ENCODE results near the gene PCNX1. TPM values are rescaled to one million over a fixed set of nuclear protein-coding genes. Genes with fewer than 3 reads are reported as not detected.
A peak's percentile ranks its signal among the peaks of the same experiment; 100 is the strongest.

PCNX1 gene
- total RNA-seq, 1 donor from 2014 or later: 79.3 TPM

DNA sequence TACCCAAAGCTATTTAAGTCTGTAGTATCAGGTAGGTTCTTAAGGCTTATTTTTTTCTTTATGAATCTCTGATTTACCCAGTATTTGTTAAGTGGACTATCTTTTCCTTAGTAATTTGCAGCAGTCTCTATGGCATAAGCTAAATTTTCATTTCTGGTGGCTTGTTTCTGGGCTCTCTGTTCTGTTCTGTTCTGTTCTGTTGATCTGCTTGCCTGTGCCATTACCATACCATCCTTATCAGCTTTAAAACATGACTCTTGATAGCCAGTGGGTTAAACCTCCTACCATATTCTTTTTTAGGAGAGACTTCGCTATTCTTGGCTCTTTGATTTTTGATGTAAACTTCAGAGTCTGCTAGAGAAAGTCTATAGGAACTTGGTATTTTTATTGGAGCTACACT is 46.8 kb downstream of the PCNX1 start:
- Histone ChIP-seq H3K4me1 (ENCODE audit: control insufficient read depth in 3 of 3, insufficient read depth in 3 of 3, low read length in 3 of 3) (peaks cover 0 to 5% (median 2%) of the 10 kb centered on the region in 3 donors), H3K27ac (ENCODE audit: low read depth, low read length) (no peak overlapping the region)

GRCh38 chr14:70955543-70956480 is 48.6 kb downstream of the PCNX1 start:
- H3K4me3 ChIP-seq (ENCODE audit: low read length in 3 of 3): no peak overlapping the region
- H3K27me3 ChIP-seq (ENCODE audit: control insufficient read depth in 3 of 3, insufficient read depth in 3 of 3, low read length in 3 of 3): no peaks in the 10 kb centered on the region
- no peak overlapping the region for H3K9ac ChIP-seq (ENCODE audit: low read depth in 1 of 3, low read length in 3 of 3)
- H3K27ac ChIP-seq (ENCODE audit: low read depth, low read length): no peak overlapping the region
- no peaks in the 10 kb centered on the region for H3K36me3 ChIP-seq (ENCODE audit: control insufficient read depth in 3 of 3, insufficient read depth in 3 of 3, low read length in 3 of 3)
- peaks cover 0 to 5% (median 2%) of the 10 kb centered on the region in 3 donors for H3K4me1 ChIP-seq (ENCODE audit: control insufficient read depth in 3 of 3, insufficient read depth in 3 of 3, low read length in 3 of 3)
- H3K9me3 ChIP-seq (ENCODE audit: control insufficient read depth in 3 of 3, low read length in 3 of 3): no peaks in the 10 kb centered on the region

More for the DNA sequence above, 46.8 kb downstream of the PCNX1 start:
- H3K9ac ChIP-seq (ENCODE audit: low read depth in 1 of 3, low read length in 3 of 3): peak overlapping the region in 1 of 3 donors; percentile 9
- no peaks in the 10 kb centered on the region for H3K27me3 ChIP-seq (ENCODE audit: control insufficient read depth in 3 of 3, insufficient read depth in 3 of 3, low read length in 3 of 3)
- H3K4me3 ChIP-seq (ENCODE audit: low read length in 3 of 3): no peak overlapping the region
- H3K9me3 ChIP-seq (ENCODE audit: control insufficient read depth in 3 of 3, low read length in 3 of 3): no peaks in the 10 kb centered on the region
- peaks cover 0 to 5% (median 0%) of the 10 kb centered on the region in 3 donors for H3K36me3 ChIP-seq (ENCODE audit: control insufficient read depth in 3 of 3, insufficient read depth in 3 of 3, low read length in 3 of 3)

DNA sequence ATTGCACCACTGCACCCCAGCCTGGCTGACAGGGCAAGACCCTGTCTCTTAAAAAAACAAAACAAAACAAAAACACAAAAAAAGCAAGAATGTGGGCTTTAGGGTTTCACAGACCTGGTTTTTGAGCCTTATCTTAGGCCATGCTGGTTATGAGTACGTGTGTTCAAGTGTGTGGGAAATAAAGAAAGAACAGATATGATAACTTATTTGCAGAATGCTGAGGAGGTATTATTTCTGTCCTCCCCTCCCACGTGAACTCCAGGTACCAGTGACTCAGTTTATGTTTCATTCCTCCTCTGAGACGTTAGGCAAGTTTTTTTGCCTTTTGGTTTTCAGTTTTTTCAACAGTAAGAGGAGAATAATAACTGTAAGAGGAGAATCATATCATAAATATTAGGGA is 49.3 kb downstream of the PCNX1 start:
- H3K9ac ChIP-seq (ENCODE audit: low read depth in 1 of 3, low read length in 3 of 3): no peak overlapping the region
- no peak overlapping the region for H3K27ac ChIP-seq (ENCODE audit: low read depth, low read length)
- H3K4me1 ChIP-seq (ENCODE audit: control insufficient read depth in 3 of 3, insufficient read depth in 3 of 3, low read length in 3 of 3): peaks cover 0 to 5% (median 2%) of the 10 kb centered on the region in 3 donors
- no peaks in the 10 kb centered on the region for H3K36me3 ChIP-seq (ENCODE audit: control insufficient read depth in 3 of 3, insufficient read depth in 3 of 3, low read length in 3 of 3)
- H3K27me3 ChIP-seq (ENCODE audit: control insufficient read depth in 3 of 3, insufficient read depth in 3 of 3, low read length in 3 of 3): no peaks in the 10 kb centered on the region
- H3K4me3 ChIP-seq (ENCODE audit: low read length in 3 of 3): no peak overlapping the region
- no peaks in the 10 kb centered on the region for H3K9me3 ChIP-seq (ENCODE audit: control insufficient read depth in 3 of 3, low read length in 3 of 3)

- Histone ChIP-seq H3K36me3 (ENCODE audit: control insufficient read depth in 3 of 3, insufficient read depth in 3 of 3, low read length in 3 of 3) (peaks cover 0 to 5% (median 0%) of the 10 kb centered on the region in 3 donors), H3K9ac (ENCODE audit: low read depth in 1 of 3, low read length in 3 of 3) (no peak overlapping the region), H3K4me3 (ENCODE audit: low read length in 3 of 3) (no peak overlapping the region), H3K9me3 (ENCODE audit: control insufficient read depth in 3 of 3, low read length in 3 of 3) (no peaks in the 10 kb centered on the region), H3K27me3 (ENCODE audit: control insufficient read depth in 3 of 3, insufficient read depth in 3 of 3, low read length in 3 of 3) (no peaks in the 10 kb centered on the region), H3K4me1 (ENCODE audit: control insufficient read depth in 3 of 3, insufficient read depth in 3 of 3, low read length in 3 of 3) (peaks cover 0 to 8% (median 0%) of the 10 kb centered on the region in 3 donors), H3K27ac (ENCODE audit: low read depth, low read length) (no peak overlapping the region)
These were observed 50.5 kb downstream of the PCNX1 start for GRCh38 chr14:70957710-70958109.

DNA sequence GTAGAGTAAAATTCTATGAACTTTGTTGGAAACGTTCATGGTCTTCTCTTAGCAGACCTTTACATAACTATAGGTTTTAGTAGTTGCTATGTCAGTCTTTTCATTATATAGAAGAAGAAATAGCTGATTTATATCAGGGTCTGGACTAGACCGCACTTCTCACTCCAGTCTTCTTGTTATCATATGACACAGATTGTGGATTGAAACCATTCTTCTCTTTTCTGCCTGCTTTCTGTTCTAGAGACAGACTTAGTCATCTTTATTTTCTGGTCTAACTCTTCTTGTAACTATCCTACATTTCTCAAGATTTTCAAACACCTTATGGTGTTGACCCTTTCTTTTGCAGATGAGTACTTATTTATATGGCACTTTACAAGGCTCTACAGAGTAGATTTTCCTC is 55.7 kb downstream of the PCNX1 start:
- Histone ChIP-seq H3K4me3 (ENCODE audit: low read length in 3 of 3) (no peak overlapping the region), H3K36me3 (ENCODE audit: control insufficient read depth in 3 of 3, insufficient read depth in 3 of 3, low read length in 3 of 3) (peaks cover 0 to 7% (median 0%) of the 10 kb centered on the region in 3 donors), H3K9ac (ENCODE audit: low read depth in 1 of 3, low read length in 3 of 3) (no peak overlapping the region), H3K4me1 (ENCODE audit: control insufficient read depth in 3 of 3, insufficient read depth in 3 of 3, low read length in 3 of 3) (peaks cover 0 to 3% (median 0%) of the 10 kb centered on the region in 3 donors), H3K27ac (ENCODE audit: low read depth, low read length) (no peak overlapping the region), H3K9me3 (ENCODE audit: control insufficient read depth in 3 of 3, low read length in 3 of 3) (no peaks in the 10 kb centered on the region), H3K27me3 (ENCODE audit: control insufficient read depth in 3 of 3, insufficient read depth in 3 of 3, low read length in 3 of 3) (no peaks in the 10 kb centered on the region)

DNA sequence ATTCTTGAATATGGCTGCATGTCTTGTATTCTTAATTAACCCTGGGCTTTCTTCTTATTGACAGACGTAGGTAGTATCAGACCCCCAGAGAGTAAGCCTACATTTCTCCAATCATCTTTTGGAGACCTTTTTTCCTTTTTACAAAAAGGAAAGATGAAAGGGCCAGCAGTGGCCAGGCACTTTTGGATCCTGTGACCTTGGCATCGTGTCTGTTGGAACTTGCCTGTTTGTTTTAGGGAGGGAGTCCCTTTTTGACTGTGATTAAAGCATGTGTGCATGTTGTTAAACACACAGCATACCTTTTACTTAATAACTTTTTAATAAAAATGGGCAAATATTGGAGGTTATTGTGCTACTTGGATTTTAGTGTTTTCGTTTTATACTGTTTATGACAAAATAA is 57.2 kb downstream of the PCNX1 start:
- H3K36me3 ChIP-seq (ENCODE audit: control insufficient read depth in 3 of 3, insufficient read depth in 3 of 3, low read length in 3 of 3): peaks cover 0 to 7% (median 7%) of the 10 kb centered on the region in 3 donors
- H3K9ac ChIP-seq (ENCODE audit: low read depth in 1 of 3, low read length in 3 of 3): no peak overlapping the region
- H3K4me3 ChIP-seq (ENCODE audit: low read length in 3 of 3): no peak overlapping the region
- H3K27ac ChIP-seq (ENCODE audit: low read depth, low read length): no peak overlapping the region
- no peaks in the 10 kb centered on the region for H3K27me3 ChIP-seq (ENCODE audit: control insufficient read depth in 3 of 3, insufficient read depth in 3 of 3, low read length in 3 of 3)
- H3K4me1 ChIP-seq (ENCODE audit: control insufficient read depth in 3 of 3, insufficient read depth in 3 of 3, low read length in 3 of 3): peaks cover 0 to 3% (median 0%) of the 10 kb centered on the region in 3 donors
- H3K9me3 ChIP-seq (ENCODE audit: control insufficient read depth in 3 of 3, low read length in 3 of 3): no peaks in the 10 kb centered on the region

DNA sequence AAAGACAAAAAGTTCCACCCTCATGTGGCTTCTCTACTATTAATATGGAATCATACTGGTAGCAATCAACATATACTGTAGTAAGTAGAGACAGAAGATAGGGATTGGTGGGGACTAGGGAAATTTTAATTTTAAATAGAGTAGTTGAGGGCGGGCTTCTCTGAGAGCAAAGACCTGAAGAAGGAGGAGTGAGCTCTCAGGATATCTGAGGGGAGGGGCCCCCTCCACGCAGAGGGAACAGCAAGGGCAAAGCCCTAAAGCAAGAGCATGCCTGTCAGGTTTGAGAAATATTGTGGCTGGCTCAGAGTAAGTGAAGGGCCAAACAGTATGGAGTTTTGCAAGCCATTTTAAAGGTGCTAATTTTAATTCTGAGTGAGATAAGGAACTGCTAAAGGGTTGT is 64.3 kb downstream of the PCNX1 start:
- Histone ChIP-seq H3K4me3 (ENCODE audit: low read length in 3 of 3) (no peak overlapping the region), H3K4me1 (ENCODE audit: control insufficient read depth in 3 of 3, insufficient read depth in 3 of 3, low read length in 3 of 3) (peaks cover 0 to 5% (median 0%) of the 10 kb centered on the region in 3 donors), H3K36me3 (ENCODE audit: control insufficient read depth in 3 of 3, insufficient read depth in 3 of 3, low read length in 3 of 3) (peaks cover 0 to 15% (median 0%) of the 10 kb centered on the region in 3 donors), H3K9me3 (ENCODE audit: control insufficient read depth in 3 of 3, low read length in 3 of 3) (no peaks in the 10 kb centered on the region), H3K27ac (ENCODE audit: low read depth, low read length) (no peak overlapping the region), H3K9ac (ENCODE audit: low read depth in 1 of 3, low read length in 3 of 3) (no peak overlapping the region), H3K27me3 (ENCODE audit: control insufficient read depth in 3 of 3, insufficient read depth in 3 of 3, low read length in 3 of 3) (no peaks in the 10 kb centered on the region)

- H3K4me3 ChIP-seq (ENCODE audit: low read length in 3 of 3): no peak overlapping the region
- H3K9ac ChIP-seq (ENCODE audit: low read depth in 1 of 3, low read length in 3 of 3): no peak overlapping the region
- no peaks in the 10 kb centered on the region for H3K27me3 ChIP-seq (ENCODE audit: control insufficient read depth in 3 of 3, insufficient read depth in 3 of 3, low read length in 3 of 3)
- H3K4me1 ChIP-seq (ENCODE audit: control insufficient read depth in 3 of 3, insufficient read depth in 3 of 3, low read length in 3 of 3): peaks cover 0 to 5% (median 0%) of the 10 kb centered on the region in 3 donors
- H3K27ac ChIP-seq (ENCODE audit: low read depth, low read length): no peak overlapping the region
- H3K9me3 ChIP-seq (ENCODE audit: control insufficient read depth in 3 of 3, low read length in 3 of 3): no peaks in the 10 kb centered on the region
- H3K36me3 ChIP-seq (ENCODE audit: control insufficient read depth in 3 of 3, insufficient read depth in 3 of 3, low read length in 3 of 3): peaks cover 6 to 19% (median 7%) of the 10 kb centered on the region in 3 donors
These were observed 65.1 kb downstream of the PCNX1 start for GRCh38 chr14:70972107-70972976.

GRCh38 chr14:70976591-70976990 is 69.3 kb downstream of the PCNX1 start:
- H3K36me3 ChIP-seq (ENCODE audit: control insufficient read depth in 3 of 3, insufficient read depth in 3 of 3, low read length in 3 of 3): peaks cover 12 to 18% (median 16%) of the 10 kb centered on the region in 3 donors
- no peak overlapping the region for H3K27ac ChIP-seq (ENCODE audit: low read depth, low read length)
- H3K9ac ChIP-seq (ENCODE audit: low read depth in 1 of 3, low read length in 3 of 3): no peak overlapping the region
- H3K9me3 ChIP-seq (ENCODE audit: control insufficient read depth in 3 of 3, low read length in 3 of 3): no peaks in the 10 kb centered on the region
- peaks cover 0 to 11% (median 0%) of the 10 kb centered on the region in 3 donors for H3K4me1 ChIP-seq (ENCODE audit: control insufficient read depth in 3 of 3, insufficient read depth in 3 of 3, low read length in 3 of 3)
- H3K27me3 ChIP-seq (ENCODE audit: control insufficient read depth in 3 of 3, insufficient read depth in 3 of 3, low read length in 3 of 3): no peaks in the 10 kb centered on the region
- no peak overlapping the region for H3K4me3 ChIP-seq (ENCODE audit: low read length in 3 of 3)

All from skeletal muscle tissue (tissue), 4 donors.